A549 treated with GW870086 at 1 μM for 4 hours (cell line): Measurements from ENCODE around the gene PRAMEF6. TPM values are rescaled to one million over a fixed set of nuclear protein-coding genes. Genes with fewer than 3 reads are reported as not detected.

Experiments used
- total RNA-seq: library from RNA; stranded (reverse); fragments of 200-300 nt; extraction: Qiagen RNA extraction; gene quantifications from 5 replicates; pipeline ENCODE4 v1.2.3, GENCODE V29; 2022; ENCODE audit warnings: low read depth

PRAMEF6 gene
- not detected in 5 replicates for total RNA-seq

GRCh38 chr1:12947480-12947879 lies at the start of gene PRAMEF6:
PRAMEF6 (minus strand) TSS chr1:12947580; CDS start chr1:12942518, 5,062 bp downstream.

GRCh38 chr1:12916310-12916709 lies 31.1 kb downstream of the PRAMEF6 start, which contains the start of gene PRAMEF7:
PRAMEF7 (plus strand) TSS chr1:12916610; CDS start chr1:12917693, 1,083 bp downstream.

GRCh38 chr1:12898170-12898569 lies 49.2 kb downstream of the PRAMEF6 start, which contains the start of gene PRAMEF10:
PRAMEF10 (minus strand) TSS chr1:12898270; CDS start chr1:12895847, 2,423 bp downstream.

Other genes starting within 250 kb of the PRAMEF6 start
- gene AADACL3, start 231.5 kb downstream of the PRAMEF6 start, total RNA-seq, result not detected in 5 replicates
- gene CFAP107, start 201.4 kb downstream of the PRAMEF6 start, total RNA-seq, result not detected in 5 replicates
- gene PRAMEF12, start 173.8 kb downstream of the PRAMEF6 start, total RNA-seq, result not detected in 5 replicates
- not detected in 5 replicates for gene PRAMEF1, start 156.2 kb downstream of the PRAMEF6 start, total RNA-seq
- not detected in 5 replicates for gene PRAMEF11, start 116.2 kb downstream of the PRAMEF6 start, total RNA-seq
- gene HNRNPCL1, start 98.9 kb downstream of the PRAMEF6 start, total RNA-seq, result 0.12 TPM in 1 of 5 replicates, not detected in the others
- gene PRAMEF2, start 90.5 kb downstream of the PRAMEF6 start, total RNA-seq, result 0.08 to 0.10 TPM in 2 of 5 replicates, not detected in the others
- gene PRAMEF4, start 61.4 kb downstream of the PRAMEF6 start, total RNA-seq, result not detected in 5 replicates
- not detected in 5 replicates for gene PRAMEF10, start 49.3 kb downstream of the PRAMEF6 start, total RNA-seq
- gene PRAMEF7, start 31.0 kb downstream of the PRAMEF6 start, total RNA-seq, result not detected in 5 replicates
- gene PRAMEF27, start 109.0 kb upstream of the PRAMEF6 start, total RNA-seq, result not detected in 5 replicates
- not detected in 5 replicates for gene HNRNPCL3, start 113.2 kb upstream of the PRAMEF6 start, total RNA-seq
- gene PRAMEF25, start 123.2 kb upstream of the PRAMEF6 start, total RNA-seq, result not detected in 5 replicates
- not detected in 5 replicates for gene HNRNPCL2, start 169.3 kb upstream of the PRAMEF6 start, total RNA-seq
- gene PRAMEF26, start 208.4 kb upstream of the PRAMEF6 start, total RNA-seq, result not detected in 5 replicates
- gene HNRNPCL4, start 218.1 kb upstream of the PRAMEF6 start, total RNA-seq, result not detected in 5 replicates
- not detected in 5 replicates for gene PRAMEF9, start 224.3 kb upstream of the PRAMEF6 start, total RNA-seq